ENCODE measurements around the gene HIGD1A. TPM values are rescaled to one million over a fixed set of nuclear protein-coding genes. Genes with fewer than 3 reads are reported as not detected.

Gene HIGD1A
- total RNA-seq, 1 experiment from 2014 or later: 77.6 TPM

- Mint-ChIP-seq H3K4me1 (peaks cover 29 to 31% of the 10 kb centered on the region in 2 experiments), H3K9me3 (no peaks in the 10 kb centered on the region), H3K27ac (no peak overlapping the region), H3K27me3 (ENCODE audit: low read depth) (peaks cover 14% of the 10 kb centered on the region), H3K4me3 (no peak overlapping the region), H3K36me3 (ENCODE audit: insufficient read depth in 1 of 3, low read depth in 3 of 3) (no peaks in the 10 kb centered on the region)
- Histone ChIP-seq H2AFZ (ENCODE audit: low read length) (no peak overlapping the region), H2BK20ac (ENCODE audit: low read depth, low read length, poor library complexity, severe bottlenecking) (no peak overlapping the region), H2BK5ac (ENCODE audit: insufficient read length, low read length) (no peak overlapping the region), H3K18ac (ENCODE audit: insufficient read length, low read depth, low read length) (no peak overlapping the region), H3K4ac (ENCODE audit: low read depth, low read length) (no peak overlapping the region), H3K79me1 (ENCODE audit: insufficient read depth, low read depth, low read length, poor library complexity, severe bottlenecking) (no peaks in the 10 kb centered on the region), H4K91ac (ENCODE audit: insufficient read length, low read depth, low read length) (no peak overlapping the region), H3K9me3 (ENCODE audit: control insufficient read depth, low read depth, low read length) (no peaks in the 10 kb centered on the region), H4K8ac (replicated peaks; ENCODE audit: insufficient read length, low read depth, low read length) (no peak overlapping the region), H3T11ph (ENCODE audit: low read length) (no peak overlapping the region), H3K23me2 (ENCODE audit: insufficient read length, low read depth, low read length, poor library complexity, severe bottlenecking) (no peaks in the 10 kb centered on the region), H2AK5ac (ENCODE audit: insufficient read length, low read length) (no peak overlapping the region), H2BK15ac (ENCODE audit: low read depth, low read length) (no peak overlapping the region), H2BK12ac (ENCODE audit: insufficient read length, low read depth, low read length) (no peak overlapping the region), H4K20me1 (ENCODE audit: control insufficient read depth, insufficient read depth, insufficient read length) (no peaks in the 10 kb centered on the region), H3K56ac (ENCODE audit: insufficient read length, low read depth, low read length) (no peak overlapping the region), H3K23ac (ENCODE audit: insufficient read length, low read depth, low read length) (no peak overlapping the region), H3K4me1 (ENCODE audit: insufficient read depth, low read length) (no peaks in the 10 kb centered on the region), H2BK120ac (ENCODE audit: low read depth, low read length, poor library complexity, severe bottlenecking) (no peak overlapping the region), H3K27ac (ENCODE audit: insufficient read length, low read depth, low read length) (no peak overlapping the region), H3K79me2 (ENCODE audit: insufficient read depth, low read length) (no peaks in the 10 kb centered on the region), H4K5ac (ENCODE audit: insufficient read length, low read depth, low read length) (no peak overlapping the region), H3K27me3 (ENCODE audit: insufficient read depth, low read length) (no peaks in the 10 kb centered on the region), H3K14ac (ENCODE audit: insufficient read depth, low read length) (no peak overlapping the region), H3K4me2 (ENCODE audit: insufficient read depth, insufficient read length, low read length) (no peak overlapping the region), H3K9ac (ENCODE audit: extremely low read depth, insufficient read length, low read length) (no peak overlapping the region)
- DNase-seq: peak; percentile 26
- WGBS (ENCODE audit: extremely low coverage, insufficient read length, low lambda C conversion rate): no CpG with 5 or more reads among the region's 8 CpGs
- TF ChIP-seq CTCF (conservative IDR thresholded peaks at IDR 0.05): no peak
Measured at GRCh38 chr3:42745776-42746454, 58.4 kb downstream of the HIGD1A start.
